ENCODE results near the gene OPN1SW.

GRCh38 chr7:128725531-128725930 lies 50.1 kb downstream of the OPN1SW start:
- no peak for TF ChIP-seq CTCF (conservative IDR thresholded peaks at IDR 0.05; ENCODE audit: low read length)
- TF ChIP-seq EZH2phosphoT487 (IDR thresholded peaks at IDR 0.05; ENCODE audit: borderline replicate concordance) = no peak
